GM18505 (cell line): ENCODE data around the gene ATF6.

Source experiments
- ATAC-seq: cut with Tn5 transposase; IDR thresholded peaks from one replicate; pipeline ENCODE4 v1.9.1; 2021; ENCODE audit not compliant: unreplicated experiment
- POLR2A ChIP-seq: IDR thresholded peaks from 4 replicates; pipeline ENCODE4 v1.6.1; 2011; ENCODE audit warnings: borderline replicate concordance; ENCODE audit not compliant: insufficient read depth, insufficient read length; ENCODE audit errors: extremely low read depth

The ATF6 gene

DNA sequence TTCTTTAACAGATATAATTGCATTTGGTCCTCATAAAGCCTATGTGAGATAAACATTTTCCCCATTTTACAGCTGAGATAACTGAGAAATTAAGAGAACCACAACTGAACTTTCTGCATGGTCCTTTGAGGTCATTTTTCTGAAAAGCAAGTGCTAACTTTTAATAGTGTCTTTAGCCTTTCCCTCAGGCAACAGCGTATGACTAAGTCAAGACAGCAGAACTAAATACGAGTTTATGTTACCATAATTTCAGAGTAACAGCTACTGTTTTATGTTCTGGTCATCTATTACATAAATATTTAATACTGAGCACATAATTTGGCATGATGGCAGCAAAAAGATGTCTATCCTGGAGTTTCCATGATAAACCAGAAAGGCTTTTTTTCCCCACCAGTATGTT is 161.9 kb downstream of the ATF6 start:
- no peak for ATAC-seq

DNA sequence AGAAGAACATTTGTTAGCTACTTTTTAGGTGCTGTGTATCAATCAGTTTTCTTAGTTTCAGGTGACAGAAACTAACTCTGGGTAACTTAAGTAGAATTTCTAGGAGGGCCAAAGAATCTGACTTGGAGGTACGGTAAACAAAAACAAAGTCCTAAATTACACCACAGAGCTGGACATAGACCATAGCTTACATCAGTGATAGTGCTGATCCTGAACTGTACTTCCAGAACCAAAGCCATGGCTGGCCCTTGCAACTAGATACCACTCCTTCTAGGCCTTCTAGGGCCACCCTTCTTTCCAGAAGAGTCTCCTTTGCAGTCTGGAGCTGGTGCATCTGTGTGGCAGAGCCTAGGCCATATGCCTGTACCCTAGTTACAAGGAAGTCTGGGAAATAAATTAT is 163.0 kb downstream of the ATF6 start:
- TF ChIP-seq POLR2A, result no peak
- ATAC-seq, result no peak

More for the DNA sequence above, 161.9 kb downstream of the ATF6 start:
- no peak for TF ChIP-seq POLR2A

DNA sequence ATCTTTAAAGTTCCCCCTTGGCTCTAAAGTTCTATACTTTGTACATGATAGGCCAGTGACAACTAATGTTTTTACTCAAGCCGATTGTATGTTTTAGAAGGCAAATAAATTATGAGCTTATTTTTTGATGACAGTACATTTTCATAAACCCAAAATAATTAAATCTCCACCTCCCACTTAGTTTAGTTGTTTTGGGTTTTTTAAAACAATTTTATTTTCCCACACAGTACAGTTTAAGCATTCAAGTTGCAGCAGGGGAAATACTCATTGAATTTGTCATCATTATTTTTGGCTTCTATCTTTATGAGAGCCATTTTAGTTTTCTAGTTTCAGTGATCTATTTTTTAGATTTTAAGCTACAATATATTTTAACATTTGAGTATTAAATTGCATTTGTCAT is 163.9 kb downstream of the ATF6 start:
- no peak for TF ChIP-seq POLR2A
- ATAC-seq, result no peak

DNA sequence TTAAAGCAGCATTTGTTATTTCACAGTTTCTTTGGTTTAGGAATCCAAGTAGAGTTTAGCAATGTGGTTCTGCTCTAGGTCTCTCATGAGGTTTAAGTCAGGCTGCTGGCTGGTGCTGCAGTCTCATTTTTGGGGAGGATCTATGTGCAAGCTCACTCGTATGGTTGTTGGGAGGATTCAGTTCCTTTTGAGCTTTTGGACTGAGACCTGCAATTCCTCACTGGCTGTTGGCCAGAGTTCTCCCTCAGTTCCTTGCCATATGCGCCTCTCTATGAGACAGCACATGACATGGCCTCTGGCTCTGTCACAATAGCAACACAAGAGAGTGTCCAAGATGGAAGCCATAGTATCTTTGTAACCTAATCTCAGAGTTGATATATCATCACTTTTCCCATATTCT is 166.5 kb downstream of the ATF6 start:
- no peak for TF ChIP-seq POLR2A
- ATAC-seq, result no peak

DNA sequence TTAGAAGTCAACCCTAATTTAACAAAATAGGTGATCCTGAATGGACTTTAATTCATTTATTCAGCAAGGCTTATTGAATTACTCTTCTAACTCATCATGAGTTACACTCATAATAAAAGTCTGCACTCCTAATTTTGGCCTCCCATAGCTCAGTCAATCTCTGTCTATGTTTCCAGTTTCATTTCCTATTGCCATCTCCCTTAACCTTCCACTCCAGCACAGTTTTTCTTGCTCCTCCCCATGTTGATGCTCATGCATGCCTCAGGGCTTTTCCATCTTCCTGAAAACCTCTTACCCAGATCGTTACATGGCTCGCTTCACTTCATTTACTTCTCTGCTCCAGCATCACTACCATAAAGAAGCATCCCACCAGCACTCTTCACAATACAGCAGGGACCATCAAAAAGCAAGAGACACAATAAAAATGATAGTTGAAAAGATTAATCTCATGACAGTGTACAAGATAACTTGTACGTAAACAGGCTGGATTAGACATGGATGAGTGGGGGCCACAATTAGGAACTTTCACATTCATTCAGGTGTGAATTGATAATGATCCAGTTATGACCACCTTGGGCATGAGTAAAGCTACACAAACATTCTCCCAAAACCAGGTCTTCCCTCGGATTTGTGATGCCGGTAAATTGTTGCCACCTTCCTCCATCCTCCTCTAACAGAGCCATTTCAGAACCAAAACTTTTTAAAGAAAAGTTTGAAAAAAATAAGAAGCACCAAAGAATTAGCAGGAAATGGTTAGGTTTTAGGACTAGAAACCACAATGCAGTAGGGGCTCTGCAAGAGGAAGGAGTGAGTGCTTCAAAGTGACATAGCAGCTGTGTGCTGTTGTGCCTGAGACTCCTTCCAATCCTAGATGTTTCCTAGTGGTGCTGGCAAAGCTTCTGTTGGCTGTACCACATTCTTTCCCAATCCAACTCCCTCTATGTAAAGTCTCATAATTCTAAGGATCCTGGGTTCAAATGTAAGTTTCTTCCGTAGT is 167.8 kb downstream of the ATF6 start:
- TF ChIP-seq POLR2A, result no peak
- peak; percentile 62 for ATAC-seq

DNA sequence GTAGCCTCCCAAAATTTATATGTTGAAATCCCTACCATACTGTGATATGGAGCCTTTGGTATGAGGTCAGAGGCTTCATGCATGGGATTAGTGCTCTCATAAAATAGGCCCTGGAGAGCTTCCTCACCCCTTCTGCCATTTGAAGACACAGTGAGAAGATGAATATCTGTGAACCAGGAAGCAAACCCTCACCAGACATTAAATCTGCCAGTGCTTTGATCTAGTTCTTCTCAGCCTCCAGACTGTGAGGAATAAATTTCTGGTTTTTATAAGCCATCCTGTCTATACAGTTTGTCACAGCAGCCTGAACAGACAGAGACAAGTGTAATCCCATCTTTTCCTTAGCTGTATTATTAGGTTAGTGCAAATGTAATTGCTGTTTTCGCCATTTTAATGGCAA is 169.1 kb downstream of the ATF6 start:
- ATAC-seq, result no peak
- TF ChIP-seq POLR2A, result no peak

DNA sequence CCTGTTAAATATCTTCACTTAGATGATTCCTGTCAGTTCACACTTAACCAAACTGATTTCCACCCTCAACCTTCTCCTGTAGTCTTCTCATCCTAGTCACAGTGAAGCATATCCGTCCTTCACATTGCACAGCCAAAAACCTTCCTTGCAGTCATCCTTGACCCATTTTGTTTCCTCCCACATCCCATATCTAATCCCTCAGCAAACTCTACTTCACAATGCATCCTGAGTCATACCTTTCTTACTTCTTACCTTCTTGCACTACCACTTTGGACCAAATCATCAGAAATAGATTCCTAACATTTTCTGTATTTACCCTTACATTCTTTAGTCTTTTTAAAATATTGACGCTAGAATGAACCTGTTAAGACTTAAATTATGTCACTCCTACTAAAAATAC is 170.7 kb downstream of the ATF6 start:
- ATAC-seq, result no peak
- no peak for TF ChIP-seq POLR2A

DNA sequence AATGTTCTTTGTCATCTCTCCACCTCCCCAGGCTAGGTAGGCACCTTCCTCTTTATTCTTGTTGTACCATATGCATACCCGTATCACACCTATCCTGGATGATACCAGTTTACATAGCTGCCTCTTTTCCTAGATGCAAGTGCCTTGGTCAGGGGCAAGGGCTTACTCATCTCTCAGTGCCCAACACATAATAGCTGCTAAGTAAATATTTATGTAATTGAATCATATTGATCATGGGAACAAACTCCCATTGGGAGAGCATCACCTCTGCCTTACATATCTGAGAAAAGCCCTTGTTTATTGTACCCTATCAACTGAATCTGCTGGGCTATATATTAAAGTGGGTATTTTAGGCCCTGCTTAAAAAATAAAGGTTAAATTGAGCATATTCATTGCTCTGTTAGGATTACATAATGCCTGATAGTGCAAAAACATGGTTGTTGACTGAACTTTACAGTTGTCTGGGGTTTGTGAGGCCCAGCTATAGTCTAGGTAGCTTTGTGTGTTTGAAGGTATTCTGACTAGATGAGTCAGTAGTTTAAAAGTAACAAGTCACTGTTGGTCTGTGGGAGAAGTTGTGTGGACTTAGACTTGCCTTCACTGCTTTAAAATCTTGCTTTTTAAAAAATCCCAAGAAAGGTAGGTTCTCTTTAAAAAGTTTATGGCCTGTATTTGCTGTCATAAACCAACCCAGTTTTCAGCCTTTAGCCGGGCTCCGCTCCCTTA is 174.9 kb downstream of the ATF6 start:
- TF ChIP-seq POLR2A, result no peak

DNA sequence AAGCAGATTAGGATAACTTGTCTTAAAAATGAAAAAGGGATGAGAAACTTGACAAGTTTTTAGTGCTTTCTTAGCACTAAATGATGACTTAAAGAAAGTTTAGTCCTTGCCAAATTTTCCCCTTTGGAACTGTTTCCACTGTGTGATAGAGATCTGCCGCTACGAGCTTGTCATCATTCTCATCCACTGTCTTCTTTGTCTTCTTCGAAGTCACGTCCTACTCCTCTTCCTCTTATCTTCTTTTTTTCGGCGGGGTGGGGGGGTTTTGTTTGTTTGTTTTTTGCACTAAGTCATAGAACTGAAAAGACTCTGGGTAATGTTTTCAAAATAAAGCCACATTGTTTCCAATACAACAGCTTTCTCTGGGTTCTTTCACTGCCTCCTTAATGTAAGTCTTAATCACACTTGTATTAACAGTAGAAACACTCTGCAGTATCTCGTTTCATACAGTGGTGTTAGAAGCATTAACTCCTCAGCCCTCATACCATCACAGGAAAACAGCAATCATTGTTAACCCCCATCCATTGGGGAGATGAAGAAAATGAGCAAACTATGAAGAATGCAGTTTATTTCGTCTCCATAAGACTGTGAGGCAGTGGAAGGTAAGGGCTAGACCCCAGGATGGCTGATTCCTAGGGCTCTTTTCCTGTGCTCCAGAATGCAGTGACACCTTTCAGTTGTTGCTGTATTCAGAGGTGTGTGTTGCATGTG is 175.8 kb downstream of the ATF6 start:
- TF ChIP-seq POLR2A, result no peak
- no peak for ATAC-seq

More for the DNA sequence above, 174.9 kb downstream of the ATF6 start:
- ATAC-seq, result no peak

DNA sequence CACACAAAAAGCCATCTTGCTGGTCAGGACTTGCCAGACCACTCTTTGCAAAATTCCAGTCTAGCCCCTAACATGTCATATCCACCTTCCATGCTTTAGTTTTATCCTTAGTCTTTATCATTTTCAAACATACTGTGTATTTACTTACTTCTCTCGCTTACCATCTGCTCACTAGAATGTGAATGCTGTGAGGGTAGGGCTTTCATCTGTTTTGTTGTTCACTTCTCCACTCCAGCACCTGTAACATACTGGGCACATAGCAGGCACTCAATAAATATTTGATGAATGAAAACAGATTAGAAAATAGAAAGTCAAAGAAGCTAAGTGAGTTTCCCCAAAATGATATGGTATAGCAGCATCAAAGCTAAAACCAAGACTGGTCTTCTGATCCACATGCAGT is 177.6 kb downstream of the ATF6 start:
- TF ChIP-seq POLR2A, result no peak
- ATAC-seq, result no peak

DNA sequence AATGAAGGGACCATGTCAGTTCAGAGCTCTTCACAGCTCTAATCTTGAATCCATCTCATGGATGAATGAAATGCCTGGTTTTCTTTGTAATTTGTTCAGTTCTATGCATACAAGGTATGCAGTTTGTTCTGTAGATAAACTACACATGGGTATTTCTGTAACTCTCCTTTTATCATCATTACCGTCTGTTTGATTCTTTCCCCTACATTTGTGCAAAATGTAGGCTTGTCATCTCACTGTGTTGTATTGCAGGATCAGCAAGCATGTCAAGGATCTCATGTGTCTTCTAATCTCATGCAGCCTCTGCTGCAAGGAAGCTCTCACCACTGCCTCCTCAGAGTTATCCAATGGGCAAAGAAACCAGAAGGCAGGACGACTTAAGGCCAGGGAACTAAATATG is 178.3 kb downstream of the ATF6 start:
- TF ChIP-seq POLR2A, result no peak
- no peak for ATAC-seq

DNA sequence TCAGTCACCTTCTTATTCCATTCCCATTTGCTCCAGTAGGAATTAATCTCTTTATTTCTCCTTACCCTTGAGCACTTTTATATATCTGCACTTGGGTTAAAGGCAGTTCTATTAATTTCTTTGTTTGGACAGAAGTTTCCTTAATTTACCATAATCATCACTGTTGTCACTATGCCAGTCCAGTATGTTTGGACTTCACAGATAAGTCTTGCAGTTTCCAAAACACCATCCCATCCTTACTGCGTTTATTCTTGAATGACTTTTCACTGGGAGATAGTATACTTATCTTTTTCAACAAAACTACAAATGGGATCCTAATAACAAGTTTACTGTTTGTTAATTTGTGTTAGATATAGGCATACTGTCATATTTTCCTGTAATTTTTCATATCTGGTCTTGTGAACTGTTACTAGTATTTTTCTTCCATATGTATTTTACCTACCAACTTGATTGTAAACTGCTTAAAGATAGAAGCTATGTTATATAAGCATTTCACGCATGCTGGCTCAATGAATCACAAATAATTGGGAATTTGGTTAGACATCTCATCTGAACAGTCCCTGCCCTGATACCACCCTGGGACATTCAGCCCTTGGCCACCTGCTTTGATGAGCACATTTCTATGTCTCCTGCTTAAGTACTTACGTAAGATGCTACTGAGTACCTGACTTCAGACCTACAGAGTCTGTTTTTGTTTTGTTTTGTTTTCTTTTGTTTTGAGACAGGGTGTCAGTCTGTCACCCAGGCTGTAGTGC is 179.4 kb downstream of the ATF6 start:
- ATAC-seq, result no peak
- no peak for TF ChIP-seq POLR2A

DNA sequence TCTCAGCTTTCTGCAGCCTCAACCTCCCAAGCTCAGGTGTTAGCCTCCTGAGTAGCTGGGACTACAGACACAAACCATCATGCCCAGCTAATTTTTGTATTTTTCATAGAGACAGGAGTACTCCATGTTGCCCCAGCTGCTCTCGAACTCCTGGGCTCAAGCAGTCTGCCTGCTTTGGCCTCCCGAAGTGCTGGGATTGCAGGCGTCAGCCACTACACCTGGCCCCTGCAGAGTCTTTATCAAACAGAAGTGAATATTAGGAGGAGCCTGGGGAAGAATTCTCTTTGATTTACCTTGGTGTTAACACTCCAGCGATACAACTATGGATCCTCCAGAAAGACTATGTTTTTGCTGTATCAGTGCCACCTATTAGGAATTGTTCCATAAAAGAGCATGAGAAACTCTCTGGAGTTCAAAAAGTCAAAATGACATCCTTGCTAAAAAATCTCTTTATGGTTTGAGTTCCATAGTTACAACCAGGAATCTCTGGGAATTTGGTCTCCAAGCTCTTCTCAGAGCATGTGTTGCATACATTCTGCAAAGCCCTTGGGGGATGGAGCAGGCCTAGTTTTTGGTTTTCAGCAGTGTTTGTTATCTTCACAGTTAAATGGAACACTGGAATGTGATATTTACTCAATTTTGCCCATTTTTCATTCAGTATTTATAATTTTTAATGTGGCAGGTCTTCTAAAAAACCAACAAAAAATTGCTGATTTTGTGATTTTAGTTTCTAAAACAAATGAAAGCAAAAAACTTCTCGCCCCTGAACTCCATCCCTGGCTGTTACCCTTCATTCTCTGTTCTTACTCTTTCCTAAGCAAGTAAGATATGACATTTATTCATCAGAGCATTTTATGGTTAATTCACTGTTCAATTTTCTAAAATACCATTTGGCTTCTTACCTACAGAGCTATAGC is 180.2 kb downstream of the ATF6 start:
- TF ChIP-seq POLR2A, result no peak
- ATAC-seq, result no peak
